ENCODE measurements around the gene STAP2. TPM values are rescaled to one million over a fixed set of nuclear protein-coding genes. Genes with fewer than 3 reads are reported as not detected.

Gene STAP2
- total RNA-seq, 1 experiment from 2014 or later: 2.9 TPM

Other genes starting within 250 kb of the STAP2 start
- 178 and 191 TPM in 2 replicates for gene MAP2K2, start 214.7 kb downstream of the STAP2 start, total RNA-seq (2014; rRNA removed)
- not detected in 2 replicates for gene CREB3L3, start 185.2 kb downstream of the STAP2 start, total RNA-seq (2014; rRNA removed)
- 17.0 and 31.1 TPM in 2 replicates for gene SIRT6, start 156.3 kb downstream of the STAP2 start, total RNA-seq (2014; rRNA removed)
- gene ANKRD24, start 156.1 kb downstream of the STAP2 start, total RNA-seq (2014; rRNA removed): 0.13 and 0.17 TPM in 2 replicates
- 0.11 TPM in 1 of 2 replicates, not detected in the other for gene EBI3, start 109.3 kb downstream of the STAP2 start, total RNA-seq (2014; rRNA removed)
- 16.8 and 24.2 TPM in 2 replicates for gene YJU2, start 91.7 kb downstream of the STAP2 start, total RNA-seq (2014; rRNA removed)
- 39.4 and 122 TPM in 2 replicates for gene SHD, start 59.6 kb downstream of the STAP2 start, total RNA-seq (2014; rRNA removed)
- gene TMIGD2, start 36.4 kb downstream of the STAP2 start, total RNA-seq (2014; rRNA removed): not detected in 2 replicates
- 11.7 and 13.8 TPM in 2 replicates for gene FSD1, start 34.2 kb downstream of the STAP2 start, total RNA-seq (2014; rRNA removed)
- 1.2 and 5.1 TPM in 2 replicates for gene MPND, start 4.7 kb upstream of the STAP2 start, total RNA-seq (2014; rRNA removed)
- gene SH3GL1, start 61.7 kb upstream of the STAP2 start, total RNA-seq (2014; rRNA removed): 208 and 261 TPM in 2 replicates
- 36.5 and 51.9 TPM in 2 replicates for gene CHAF1A, start 63.8 kb upstream of the STAP2 start, total RNA-seq (2014; rRNA removed)
- 71.9 and 85.3 TPM in 2 replicates for gene UBXN6, start 119.0 kb upstream of the STAP2 start, total RNA-seq (2014; rRNA removed)
- gene HDGFL2, start 133.5 kb upstream of the STAP2 start, total RNA-seq (2014; rRNA removed): 65.9 and 67.3 TPM in 2 replicates
- under 0.01 TPM in 1 of 2 replicates, not detected in the other for gene PLIN4, start 179.7 kb upstream of the STAP2 start, total RNA-seq (2014; rRNA removed)
- 0.06 TPM in 1 of 2 replicates, not detected in the other for gene PLIN5, start 196.4 kb upstream of the STAP2 start, total RNA-seq (2014; rRNA removed)
- 0.13 TPM in 1 of 2 replicates, not detected in the other for gene LRG1, start 201.2 kb upstream of the STAP2 start, total RNA-seq (2014; rRNA removed)
- gene SEMA6B, start 220.9 kb upstream of the STAP2 start, total RNA-seq (2014; rRNA removed): 9.7 and 30.7 TPM in 2 replicates